Measurements from ENCODE around the gene CMTM4. TPM values are rescaled to one million over a fixed set of nuclear protein-coding genes. Genes with fewer than 3 reads are reported as not detected.
A peak's percentile ranks its signal among the peaks of the same experiment; 100 is the strongest.

Gene CMTM4
- 22.7 and 23.4 TPM in 2 replicates for total RNA-seq (2014; rRNA removed; shearing (Covaris generic))

DNA sequence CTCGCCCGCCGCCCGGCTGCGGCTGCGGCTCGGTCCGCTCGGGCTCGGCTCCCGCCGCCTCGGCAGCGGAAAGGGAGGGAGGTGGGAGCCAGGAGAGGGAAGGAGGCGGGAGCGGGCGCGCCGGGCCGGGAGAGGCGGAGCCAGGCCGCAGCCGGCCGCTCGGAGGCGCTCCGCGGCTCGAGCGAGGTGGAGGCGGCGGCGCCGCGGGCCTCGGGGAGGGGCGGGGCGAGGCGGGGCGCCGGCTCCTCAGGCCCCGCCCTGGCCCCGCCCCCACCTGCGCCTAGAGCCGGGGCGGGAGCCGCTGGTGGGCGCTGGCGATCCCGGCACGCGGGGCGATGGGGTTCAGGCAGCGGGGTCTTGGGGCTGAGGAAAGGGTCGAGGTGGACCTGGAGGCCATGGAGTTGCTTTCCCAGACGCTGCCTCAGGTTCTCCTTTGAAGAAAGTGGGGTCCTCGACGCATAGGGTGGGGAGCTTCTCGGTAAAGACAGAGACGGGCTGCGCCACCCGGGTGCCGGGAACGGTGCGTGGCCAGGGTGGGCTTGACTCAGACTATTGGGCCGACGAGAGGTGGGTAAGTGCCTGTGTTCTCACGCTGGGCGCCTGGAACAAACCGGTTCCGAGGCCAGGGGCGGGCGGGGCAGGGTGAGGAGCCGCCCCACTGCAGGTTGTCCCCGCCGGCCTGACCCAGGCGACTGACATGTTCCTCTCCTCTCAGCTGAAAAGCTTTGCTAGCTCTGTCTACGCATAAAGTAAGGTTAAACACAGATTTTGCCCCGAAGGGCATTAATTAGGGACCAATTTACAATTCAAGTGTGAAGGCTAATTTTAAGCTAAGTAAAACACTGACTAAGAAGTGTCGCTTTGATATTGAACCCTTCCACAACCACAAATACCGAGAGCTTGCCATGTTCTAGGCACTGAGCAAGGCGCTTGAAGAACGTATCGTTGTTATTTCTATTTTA is at the start of gene CMTM4:
CMTM4 (minus strand) TSS at position 75 of the 962 bp plus-strand sequence. CDS start 218 bp downstream, outside the sequence.
- peak; percentile 71 for DNase-seq (ENCODE audit: low spot score)

DNA sequence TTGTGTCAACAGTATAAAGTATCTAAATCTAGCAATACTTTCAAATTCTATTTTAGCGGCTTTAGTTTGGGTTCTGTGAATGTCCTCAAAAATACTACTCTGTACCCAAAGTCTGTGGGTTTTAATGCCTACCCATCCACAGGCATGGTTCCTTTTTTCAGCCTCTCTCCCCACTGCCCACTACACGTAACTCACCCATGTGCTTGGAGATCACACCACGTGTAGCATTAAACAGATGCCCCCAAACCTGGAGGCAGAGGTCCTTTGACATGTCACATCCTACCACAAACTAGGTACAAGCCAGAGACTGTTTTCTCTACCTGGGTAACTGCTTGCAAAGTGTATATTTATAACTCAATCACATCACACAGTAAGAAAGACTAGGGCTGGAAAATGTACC is 49.5 kb upstream of the CMTM4 start:
- DNase-seq (ENCODE audit: low spot score) = no peak

DNA sequence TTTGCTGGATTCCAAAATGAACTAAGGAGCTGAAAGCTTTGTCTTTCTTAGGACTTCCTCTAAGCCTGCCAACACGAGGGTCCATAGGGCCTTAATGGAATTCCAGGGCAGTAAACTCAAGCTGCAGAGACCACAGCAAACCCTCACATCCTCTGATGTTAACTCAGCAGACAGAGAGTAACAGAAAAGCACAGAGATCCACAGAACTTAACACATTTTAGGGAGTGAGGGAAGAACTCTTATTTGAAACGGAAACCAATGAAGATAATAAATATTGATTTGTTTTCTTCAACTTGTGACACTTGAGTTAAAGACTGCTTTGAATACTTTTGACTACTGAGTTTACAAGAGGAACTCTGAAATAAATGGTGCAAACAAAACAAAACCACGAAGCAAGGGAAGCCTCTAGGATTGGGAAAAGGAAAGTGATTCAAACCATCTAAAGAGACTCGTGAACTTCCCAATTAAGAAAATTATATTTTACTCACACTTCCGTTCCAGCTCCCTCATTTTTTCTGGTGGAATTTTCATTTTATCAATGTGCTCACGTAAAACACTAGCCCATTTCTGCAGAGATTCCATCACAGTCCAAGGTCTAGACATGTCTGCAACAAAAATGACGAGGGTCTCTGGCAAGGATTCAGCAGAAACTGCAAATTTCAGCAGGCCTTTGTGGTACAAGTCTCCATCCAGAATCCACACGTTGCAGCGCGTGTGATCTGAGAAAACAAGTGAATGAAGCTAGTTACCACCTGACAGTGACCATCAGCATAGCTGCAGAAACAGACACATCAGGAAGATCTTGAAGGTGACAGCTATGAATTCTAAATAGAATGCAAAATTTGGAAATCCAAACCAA is 45.6 kb upstream of the CMTM4 start:
- peak; percentile 41 for DNase-seq (ENCODE audit: low spot score)

DNA sequence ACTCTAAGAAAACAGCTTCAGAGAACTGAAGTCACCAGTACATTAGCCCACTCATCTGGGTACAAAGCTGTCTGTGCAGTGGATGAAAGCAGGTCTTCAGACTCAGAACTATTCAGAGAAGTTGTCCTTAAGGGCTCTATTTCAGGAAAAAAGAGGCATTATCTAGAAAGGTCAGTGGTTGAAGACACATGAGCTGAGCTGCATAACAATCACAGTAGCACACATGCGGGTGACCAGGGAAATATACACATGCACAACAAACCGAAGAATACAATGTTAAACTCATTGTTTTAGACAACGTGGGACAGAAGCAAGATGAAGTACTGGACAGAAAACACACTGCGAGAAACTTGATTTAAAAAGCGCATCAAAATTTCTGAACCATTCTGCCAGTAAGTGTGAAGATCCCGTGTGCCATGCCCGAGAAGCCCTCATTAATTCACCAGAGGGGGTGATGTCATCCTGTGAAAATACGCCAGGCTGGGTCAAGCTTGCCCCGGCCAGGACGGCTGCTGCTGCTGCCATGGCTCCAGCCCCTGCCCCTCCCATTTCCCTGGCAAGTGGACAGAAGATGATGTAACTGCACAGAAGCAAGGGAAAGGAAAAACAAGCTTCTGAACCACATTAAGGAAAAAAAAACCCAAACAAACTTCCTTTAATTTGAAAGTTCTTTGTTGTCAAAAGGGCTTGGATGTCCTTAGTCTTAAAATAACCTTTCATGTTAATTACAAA is 44.8 kb upstream of the CMTM4 start:
- peak; percentile 91 for DNase-seq (ENCODE audit: low spot score)

DNA sequence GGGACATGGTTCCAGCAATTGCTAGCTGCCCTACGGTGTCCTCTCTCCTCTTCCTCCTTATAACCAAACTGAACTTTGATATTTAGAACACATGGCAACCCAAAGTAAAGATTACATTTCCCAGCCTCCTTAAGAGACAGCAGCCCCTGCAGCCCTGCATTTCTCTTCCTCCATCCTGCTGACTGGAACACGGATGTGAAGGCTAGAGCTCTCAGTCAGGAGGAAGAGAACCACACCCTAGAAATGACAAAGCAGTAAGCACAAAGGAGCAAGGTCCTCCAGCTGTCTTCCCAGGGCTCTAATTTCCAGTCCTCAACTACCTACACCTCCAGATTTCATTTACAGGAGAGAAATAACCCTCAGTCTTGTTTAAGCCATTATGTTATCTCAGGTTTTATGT is 44.0 kb upstream of the CMTM4 start:
- DNase-seq (ENCODE audit: low spot score) = no peak

DNA sequence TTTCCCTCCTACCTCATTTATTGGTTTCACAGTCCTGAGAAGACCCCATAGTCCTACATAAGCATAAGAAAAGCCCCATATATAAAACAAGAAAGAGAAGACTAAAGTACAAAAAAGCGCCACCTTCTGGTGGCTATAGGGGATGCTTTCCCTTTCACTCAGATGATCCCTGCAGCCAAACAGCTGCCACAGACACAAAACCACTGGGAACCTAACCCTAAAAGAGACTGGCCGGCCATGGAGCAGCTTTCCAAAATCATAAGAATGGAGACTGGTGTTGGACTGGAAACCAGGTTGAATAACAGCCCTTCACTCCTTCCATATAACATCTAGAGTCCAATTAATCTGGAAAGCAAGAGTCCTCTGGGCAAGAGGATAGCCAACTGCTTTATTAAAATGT is 43.5 kb upstream of the CMTM4 start:
- no peak for DNase-seq (ENCODE audit: low spot score)

DNA sequence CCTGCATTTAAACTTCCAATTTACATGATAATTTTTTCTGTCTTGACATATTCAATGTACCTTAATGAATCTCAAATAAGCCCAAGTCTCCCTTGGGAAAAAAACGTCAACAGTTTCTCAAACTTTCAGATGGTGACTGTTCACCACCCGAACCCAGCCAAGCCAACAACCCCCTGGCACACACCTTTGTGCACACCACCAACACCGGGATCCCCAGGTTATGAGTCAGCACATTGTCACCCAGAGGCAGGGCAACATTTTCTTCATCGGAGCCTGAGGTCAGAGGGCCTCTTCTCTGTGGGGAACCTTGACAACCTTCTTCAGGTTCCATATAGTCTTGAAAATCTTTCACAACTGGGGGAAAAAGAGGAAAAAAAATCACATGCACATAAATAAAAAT is 39.3 kb upstream of the CMTM4 start:
- no peak for DNase-seq (ENCODE audit: low spot score)

DNA sequence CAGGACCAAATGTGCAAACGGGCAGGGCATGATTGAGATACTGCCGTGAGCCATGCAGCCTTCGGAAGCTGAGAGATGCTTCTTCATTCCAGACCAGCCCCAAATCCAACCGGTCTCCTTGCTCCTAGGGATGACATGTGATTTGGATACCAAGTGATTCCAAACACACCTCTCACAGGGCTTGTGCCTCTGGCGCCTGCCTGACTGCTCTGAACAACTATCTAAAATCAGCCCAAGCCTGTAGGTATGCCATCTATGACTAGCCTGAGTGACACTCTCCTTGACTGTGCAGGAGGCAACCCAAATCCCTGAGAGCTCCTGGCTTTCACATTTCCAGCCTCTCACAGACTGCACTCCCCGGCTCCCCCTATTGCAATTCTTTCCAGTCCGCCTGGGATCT is 34.6 kb upstream of the CMTM4 start:
- no peak for DNase-seq (ENCODE audit: low spot score)

DNA sequence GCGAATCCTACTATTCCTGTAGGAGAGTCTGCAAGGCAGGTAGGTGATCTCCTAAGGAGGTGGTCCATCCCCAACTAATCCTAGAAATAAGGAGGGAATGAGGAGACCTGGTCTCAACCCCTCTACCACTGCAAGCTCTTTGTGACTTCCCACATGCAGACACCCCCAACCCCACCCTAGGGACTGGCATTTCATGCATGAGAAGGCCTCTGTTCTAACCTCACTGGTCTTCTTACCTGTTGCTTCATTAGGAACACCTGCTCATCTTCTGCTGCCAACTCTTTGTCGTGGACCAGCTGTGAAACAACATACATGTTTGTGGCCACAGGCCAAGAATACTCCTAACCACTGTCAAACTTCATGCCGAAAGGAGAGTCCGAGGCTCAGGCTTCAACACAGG is 32.3 kb upstream of the CMTM4 start:
- DNase-seq (ENCODE audit: low spot score) = no peak

DNA sequence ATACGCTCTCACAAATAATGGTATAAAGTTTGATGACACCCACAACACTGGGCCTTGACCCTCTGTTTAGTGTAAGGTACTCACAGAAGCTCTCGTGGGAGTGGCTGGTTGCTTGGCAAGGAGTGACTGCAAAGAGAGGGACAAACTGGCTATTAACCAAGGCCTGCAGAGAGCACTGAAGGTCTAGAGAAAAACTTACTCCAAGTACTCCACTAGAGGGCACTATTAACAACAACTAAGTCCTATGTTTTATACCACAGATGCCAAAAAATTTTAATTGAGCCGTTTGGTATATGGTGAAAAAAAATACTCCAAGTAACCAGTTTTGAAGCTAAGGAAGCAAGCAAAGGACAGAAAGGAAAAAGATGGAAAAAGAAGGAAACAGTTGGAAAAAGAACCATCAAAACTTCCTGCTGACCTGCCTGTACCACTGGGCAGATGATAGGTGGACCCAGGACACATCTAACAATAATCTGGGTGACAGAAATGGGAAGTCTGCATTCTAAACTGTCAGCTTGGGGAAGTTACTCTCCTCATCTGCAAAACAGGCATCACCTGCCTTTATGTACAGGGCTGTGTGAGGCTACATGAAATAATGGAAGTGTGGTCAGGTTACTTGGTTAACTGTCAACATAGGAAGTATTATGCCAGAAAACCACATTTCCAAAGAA is 31.7 kb upstream of the CMTM4 start:
- peak; percentile 62 for DNase-seq (ENCODE audit: low spot score)

DNA sequence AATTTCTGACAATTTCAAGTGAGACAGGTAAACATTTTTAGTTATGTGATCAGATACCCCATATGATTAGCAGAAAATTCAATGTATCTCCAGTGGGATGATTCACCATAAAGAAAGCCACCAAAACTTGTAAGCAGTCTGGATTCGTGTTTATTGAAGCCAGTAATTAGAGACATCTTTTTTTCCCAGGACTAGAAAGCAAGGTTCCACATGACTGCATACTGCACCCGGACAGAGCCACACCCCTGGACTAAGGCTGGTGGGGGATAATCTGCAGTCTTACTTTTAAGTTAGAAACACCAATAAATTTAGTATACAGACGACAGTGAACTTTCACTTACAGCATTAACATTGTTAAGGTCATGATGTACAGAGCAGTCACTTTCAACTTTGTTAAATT is 24.2 kb upstream of the CMTM4 start:
- no peak for DNase-seq (ENCODE audit: low spot score)

DNA sequence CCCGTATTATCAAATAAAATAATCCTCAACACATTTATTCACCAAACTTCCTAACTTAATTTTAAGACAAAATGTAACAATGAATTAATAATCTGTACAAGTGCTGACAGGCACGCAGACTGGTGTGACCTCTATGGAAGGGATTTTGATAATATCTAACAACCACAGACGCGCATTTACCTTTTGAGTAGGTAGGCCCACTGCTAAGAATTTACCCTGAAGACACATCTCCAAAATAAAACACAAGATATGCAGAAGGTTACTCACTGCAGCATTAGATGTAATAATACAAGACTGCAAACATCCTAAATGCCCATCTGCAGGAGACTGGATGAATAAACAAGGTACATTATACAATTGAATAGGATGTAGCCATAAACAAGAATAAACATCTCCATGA is 22.7 kb upstream of the CMTM4 start:
- DNase-seq (ENCODE audit: low spot score) = no peak

DNA sequence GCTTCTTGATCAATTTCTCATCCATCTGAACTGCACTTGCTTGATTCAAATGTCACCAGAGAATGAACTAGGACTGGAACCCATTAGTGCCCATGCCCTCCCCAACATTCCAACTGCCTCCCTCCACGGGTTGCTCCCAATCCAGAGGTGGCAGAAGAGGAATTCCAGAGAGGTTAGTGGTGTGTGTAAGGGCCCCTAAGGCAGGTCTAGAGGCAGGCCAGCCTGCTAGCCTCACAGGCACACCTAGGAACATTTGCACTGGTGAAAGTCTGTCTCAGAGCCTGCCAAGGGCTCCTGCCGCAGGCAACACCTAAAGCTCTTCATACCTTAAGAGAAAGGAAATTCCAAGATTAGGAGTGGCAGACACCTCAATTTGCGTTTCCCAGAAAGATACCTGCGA is 21.2 kb upstream of the CMTM4 start:
- DNase-seq (ENCODE audit: low spot score) = no peak

DNA sequence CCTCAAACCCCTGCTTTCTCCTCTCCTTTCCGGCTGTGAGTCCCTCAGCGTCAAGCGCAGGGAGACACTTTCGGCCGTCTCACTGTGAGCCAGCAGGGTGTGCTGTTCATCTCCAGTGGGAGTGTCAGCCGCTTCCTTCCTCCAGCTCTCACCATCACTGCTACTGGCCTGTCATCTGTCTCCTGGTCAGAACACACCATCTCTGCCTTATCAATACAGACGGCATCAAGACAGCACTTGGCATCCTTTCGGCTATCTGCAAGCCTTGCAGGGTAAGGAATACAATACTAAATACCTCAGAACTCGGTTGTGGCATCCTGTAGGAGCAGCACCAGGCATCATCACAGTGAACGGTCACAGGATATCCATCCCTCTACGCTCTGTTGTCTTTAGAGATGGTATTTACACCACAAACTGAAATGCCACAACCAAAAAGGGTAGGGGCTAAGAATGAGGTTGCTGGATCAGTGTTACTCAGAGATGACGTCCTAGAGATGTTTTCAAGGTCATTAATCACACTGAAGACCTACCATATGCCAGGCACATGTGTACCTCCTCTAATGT is 20.7 kb upstream of the CMTM4 start:
- no peak for DNase-seq (ENCODE audit: low spot score)

DNA sequence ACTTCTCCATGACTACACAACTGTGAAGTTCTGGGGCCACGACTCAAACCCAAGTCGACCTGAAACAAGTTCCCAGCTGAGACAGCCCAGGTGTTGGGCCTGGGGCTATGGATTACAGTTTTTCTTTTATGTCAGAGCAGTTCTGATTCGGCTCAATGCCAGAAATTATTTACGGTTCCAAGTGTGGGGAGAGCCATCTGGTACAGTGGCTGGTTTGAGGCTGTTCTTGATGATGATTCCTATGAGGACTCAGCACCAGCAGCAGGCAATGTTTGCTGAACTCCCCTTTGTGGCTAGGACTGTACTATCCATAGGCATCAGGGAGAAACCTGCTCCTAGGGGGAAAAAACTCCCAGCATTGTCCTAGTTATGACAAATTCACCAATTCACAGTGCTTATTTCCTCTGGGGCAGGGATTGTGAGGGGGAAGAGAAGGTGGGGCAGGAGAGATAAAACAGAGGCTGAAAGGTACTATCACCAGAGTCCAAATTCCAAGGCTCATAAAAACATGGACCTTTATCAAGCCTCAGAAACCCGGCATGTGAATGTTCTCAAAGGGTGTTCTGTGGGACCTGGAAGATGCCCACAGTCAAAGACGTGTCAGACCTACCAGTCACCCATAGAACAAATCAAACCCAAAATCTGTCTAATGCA is 18.2 kb upstream of the CMTM4 start:
- no peak for DNase-seq (ENCODE audit: low spot score)

DNA sequence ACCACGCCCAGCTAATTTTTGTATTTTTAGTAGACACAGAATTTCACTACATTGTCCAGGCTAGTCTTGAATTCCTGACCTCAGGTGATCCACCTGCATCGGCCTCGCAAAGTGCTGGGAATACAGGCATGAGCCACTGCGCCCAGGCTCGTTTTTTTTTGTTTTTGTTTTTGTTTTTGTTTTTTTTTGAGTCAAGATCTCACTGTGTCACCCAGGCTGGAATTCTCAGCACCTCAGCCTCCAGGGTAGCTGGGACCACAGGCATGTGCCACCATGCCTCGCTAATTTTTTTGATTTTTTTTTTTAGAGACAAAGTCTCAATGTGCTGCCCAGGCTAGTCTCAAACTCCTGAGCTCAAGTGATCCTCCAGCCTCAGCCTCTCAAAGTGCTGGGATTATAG is 17.5 kb upstream of the CMTM4 start:
- no peak for DNase-seq (ENCODE audit: low spot score)

DNA sequence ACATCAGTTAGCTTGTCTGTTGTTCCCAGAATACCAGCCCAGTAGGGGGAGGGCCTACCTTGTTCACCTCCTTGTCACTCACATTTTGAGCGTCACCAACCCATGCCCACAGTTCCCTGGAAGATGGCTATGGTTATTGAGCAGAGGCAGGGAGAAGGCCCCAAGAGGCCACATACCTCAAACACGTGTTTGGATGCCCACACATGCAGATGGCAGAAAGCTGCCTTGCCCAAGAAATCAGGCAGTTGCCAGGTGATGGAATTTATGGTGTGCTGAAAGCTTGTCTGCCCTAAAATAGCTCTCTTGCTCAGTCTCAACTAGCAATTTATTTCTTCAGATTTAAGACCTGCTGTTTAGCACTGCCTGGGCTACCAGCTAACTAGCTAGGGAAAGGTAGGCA is 16.5 kb upstream of the CMTM4 start:
- DNase-seq (ENCODE audit: low spot score) = no peak

DNA sequence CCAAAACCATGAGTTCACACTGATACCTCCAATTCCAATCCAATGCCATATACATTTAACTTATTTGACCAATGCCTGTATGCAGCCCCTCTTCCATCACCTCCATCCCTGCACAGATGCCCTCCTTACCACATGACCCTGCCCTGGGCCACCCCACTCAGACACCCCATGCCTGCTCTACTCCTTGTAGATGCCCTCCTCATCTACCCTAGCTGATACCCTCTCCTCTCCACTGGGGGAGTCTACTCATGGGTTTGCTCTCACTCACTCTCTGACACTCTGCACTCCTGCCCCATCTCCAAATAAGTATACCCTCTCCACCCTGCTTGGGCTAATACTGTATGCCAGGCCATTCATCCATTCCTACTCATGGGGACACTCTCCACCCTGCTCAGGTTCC is 16.0 kb upstream of the CMTM4 start:
- no peak for DNase-seq (ENCODE audit: low spot score)

DNA sequence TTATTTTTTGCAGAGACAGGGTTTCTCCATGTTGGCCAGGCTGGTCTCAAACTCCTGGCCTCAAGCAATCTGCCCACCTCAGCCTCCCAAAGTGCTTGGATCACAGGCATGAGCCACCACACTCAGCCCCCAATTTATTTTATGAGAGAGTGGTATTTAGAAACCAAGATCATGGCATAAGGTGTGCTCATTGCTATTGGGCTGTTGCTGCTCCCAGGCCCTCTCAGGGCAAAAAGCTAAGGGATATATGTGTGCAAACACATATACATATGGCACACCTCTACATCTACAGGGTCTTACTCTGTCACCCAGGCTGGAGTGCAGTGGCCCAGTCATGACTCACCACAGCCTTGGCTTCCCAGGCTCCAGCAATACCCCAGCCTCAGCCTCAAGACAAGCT is 15.0 kb upstream of the CMTM4 start:
- DNase-seq (ENCODE audit: low spot score) = no peak

DNA sequence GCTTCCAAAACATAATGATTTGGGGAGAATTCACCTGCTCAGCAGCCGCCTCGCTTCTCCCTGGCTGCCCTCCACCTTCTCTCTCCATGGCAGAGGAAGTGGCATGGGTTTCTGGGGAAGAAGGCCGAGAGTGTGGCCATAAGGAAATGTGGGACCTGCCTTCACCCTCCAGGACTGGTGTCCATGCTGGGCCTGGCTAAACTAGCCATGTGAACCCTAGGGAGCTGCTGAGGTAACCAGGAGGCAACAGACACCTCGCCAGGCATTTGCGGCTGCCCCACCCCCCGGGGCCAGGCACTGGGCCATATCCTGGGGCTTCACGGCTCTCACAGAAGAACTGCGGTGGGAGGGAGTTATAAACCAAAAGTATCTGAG is 9.9 kb upstream of the CMTM4 start:
- no peak for DNase-seq (ENCODE audit: low spot score)
